Neutrophil (primary cell): ENCODE data around the gene PARD3.

Source experiments
- H3K27ac ChIP-seq: fragments of 200-600 bp; sonication (generic); 2 replicates; pipeline ENCODE4 v1.5.1; 2016; ENCODE audit warnings: mild to moderate bottlenecking, moderate library complexity
- H3K27me3 ChIP-seq: fragments of 200-600 bp; sonication (generic); 2 replicates; pipeline ENCODE4 v1.6.0; 2016; ENCODE audit warnings: mild to moderate bottlenecking
- H3K36me3 ChIP-seq: fragments of 200-600 bp; sonication (generic); 2 replicates; pipeline ENCODE4 v1.5.1; 2017
- H3K4me1 ChIP-seq, 2 experiments: fragments of 200-600 bp in 1 of 2; sonication (generic) in 1 of 2; 1 replicate in 1 of 2; 2 replicates in 1 of 2; pipeline versions ENCODE4 v1.5.1 to v1.6.1; 2013 to 2016; ENCODE audit warnings: low read depth in 1 of 2, low read length in 1 of 2, mild to moderate bottlenecking in 1 of 2, moderate library complexity in 1 of 2; ENCODE audit not compliant: control insufficient read depth in 1 of 2, insufficient read depth in 1 of 2
- H3K4me3 ChIP-seq, 2 experiments: fragments of 200-600 bp in 1 of 2; sonication (generic) in 1 of 2; 1 replicate in 1 of 2; 2 replicates in 1 of 2; pipeline ENCODE4 v1.5.1; 2013 to 2016; ENCODE audit warnings: low read depth in 1 of 2, low read length in 1 of 2, mild to moderate bottlenecking in 1 of 2, moderate library complexity in 1 of 2
- H3K9me3 ChIP-seq: fragments of 200-600 bp; sonication (generic); 2 replicates; pipeline ENCODE4 v1.5.1; 2016
- CTCF ChIP-seq: fragments of 200-600 bp; sonication (generic); IDR thresholded peaks from 2 replicates; pipeline ENCODE4 v1.5.1; 2016; ENCODE audit warnings: antibody characterized with exemption

PARD3 gene

GRCh38 chr10:34661580-34661979 is 153.5 kb downstream of the PARD3 start:
- Histone ChIP-seq H3K36me3 (no peaks in the 10 kb centered on the region), H3K4me3 (no peak overlapping the region), H3K4me1 (no peaks in the 10 kb centered on the region), H3K27me3 (no peaks in the 10 kb centered on the region), H3K27ac (no peak overlapping the region), H3K9me3 (no peaks in the 10 kb centered on the region)
- TF ChIP-seq CTCF: no peak

- TF ChIP-seq CTCF: no peak
- Histone ChIP-seq H3K27ac (no peak overlapping the region), H3K4me1 (no peaks in the 10 kb centered on the region), H3K9me3 (no peaks in the 10 kb centered on the region), H3K4me3 (no peak overlapping the region), H3K36me3 (no peaks in the 10 kb centered on the region), H3K27me3 (no peaks in the 10 kb centered on the region)
Observed at GRCh38 chr10:34658934-34659333, 156.2 kb downstream of the PARD3 start.

- Histone ChIP-seq H3K27ac (no peak overlapping the region), H3K9me3 (no peaks in the 10 kb centered on the region), H3K36me3 (no peaks in the 10 kb centered on the region), H3K27me3 (no peaks in the 10 kb centered on the region), H3K4me1 (no peaks in the 10 kb centered on the region), H3K4me3 (no peak overlapping the region)
- no peak for TF ChIP-seq CTCF
Observed at GRCh38 chr10:34656661-34657060, 158.4 kb downstream of the PARD3 start.

- TF ChIP-seq CTCF: no peak
- Histone ChIP-seq H3K36me3 (no peaks in the 10 kb centered on the region), H3K9me3 (no peaks in the 10 kb centered on the region), H3K27ac (no peak overlapping the region), H3K4me1 (no peaks in the 10 kb centered on the region), H3K4me3 (no peak overlapping the region), H3K27me3 (no peaks in the 10 kb centered on the region)
Observed at GRCh38 chr10:34655286-34656170, 159.6 kb downstream of the PARD3 start.

GRCh38 chr10:34654211-34654610 is 160.9 kb downstream of the PARD3 start:
- Histone ChIP-seq H3K4me1 (no peaks in the 10 kb centered on the region), H3K27ac (no peak overlapping the region), H3K4me3 (no peak overlapping the region), H3K9me3 (no peaks in the 10 kb centered on the region), H3K27me3 (no peaks in the 10 kb centered on the region), H3K36me3 (no peaks in the 10 kb centered on the region)
- no peak for TF ChIP-seq CTCF
